Neural progenitor cell (in vitro differentiated cells): ENCODE results near the gene CES1.

ENCODE experiments used
- EZH2 ChIP-seq: fragments of 200-600 bp; sonication (generic); IDR thresholded peaks from 2 replicates; pipeline ENCODE4 v1.6.1; 2017; ENCODE audit warnings: antibody characterized with exemption, mild to moderate bottlenecking, moderate library complexity
- EZH2phosphoT487 ChIP-seq: fragments of 200-600 bp; sonication (generic); IDR thresholded peaks from 2 replicates; pipeline ENCODE4 v1.6.1; 2017; ENCODE audit warnings: antibody characterized with exemption
- TF ChIP-seq, protein P1 (sequence below): fragments of 200-600 bp; sonication (generic); IDR thresholded peaks from 2 replicates; pipeline ENCODE4 v1.5.1; 2017; ENCODE audit warnings: antibody characterized with exemption, mild to moderate bottlenecking

DNA sequence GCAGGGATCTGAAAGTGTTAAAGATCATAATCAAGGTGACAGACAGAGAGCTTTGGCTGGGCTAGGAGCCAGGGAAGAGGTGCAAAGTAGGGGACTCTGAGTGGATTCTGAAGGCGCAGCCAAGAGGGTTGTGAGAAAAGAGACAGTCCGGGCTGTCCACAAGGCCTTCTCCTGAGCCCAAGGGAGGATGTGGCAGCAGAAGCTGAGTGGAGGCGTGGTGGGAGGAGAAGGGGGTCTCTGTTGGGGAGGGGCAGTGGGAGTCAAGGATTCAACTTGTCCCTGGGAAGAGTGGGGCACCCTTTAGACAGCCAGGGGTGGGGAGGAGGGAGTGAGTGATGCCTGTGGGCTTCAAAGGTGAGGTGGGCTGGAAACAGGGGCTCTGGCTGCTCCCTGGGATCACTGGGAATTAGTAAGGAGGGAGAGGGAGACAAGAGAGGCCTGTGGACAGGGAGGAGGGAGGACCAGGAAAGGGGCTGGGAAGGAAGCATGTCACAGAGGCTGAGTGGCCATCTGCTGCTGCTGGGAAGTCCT is 10.6 kb downstream of the CES1 start:
- TF ChIP-seq, protein P1, sequence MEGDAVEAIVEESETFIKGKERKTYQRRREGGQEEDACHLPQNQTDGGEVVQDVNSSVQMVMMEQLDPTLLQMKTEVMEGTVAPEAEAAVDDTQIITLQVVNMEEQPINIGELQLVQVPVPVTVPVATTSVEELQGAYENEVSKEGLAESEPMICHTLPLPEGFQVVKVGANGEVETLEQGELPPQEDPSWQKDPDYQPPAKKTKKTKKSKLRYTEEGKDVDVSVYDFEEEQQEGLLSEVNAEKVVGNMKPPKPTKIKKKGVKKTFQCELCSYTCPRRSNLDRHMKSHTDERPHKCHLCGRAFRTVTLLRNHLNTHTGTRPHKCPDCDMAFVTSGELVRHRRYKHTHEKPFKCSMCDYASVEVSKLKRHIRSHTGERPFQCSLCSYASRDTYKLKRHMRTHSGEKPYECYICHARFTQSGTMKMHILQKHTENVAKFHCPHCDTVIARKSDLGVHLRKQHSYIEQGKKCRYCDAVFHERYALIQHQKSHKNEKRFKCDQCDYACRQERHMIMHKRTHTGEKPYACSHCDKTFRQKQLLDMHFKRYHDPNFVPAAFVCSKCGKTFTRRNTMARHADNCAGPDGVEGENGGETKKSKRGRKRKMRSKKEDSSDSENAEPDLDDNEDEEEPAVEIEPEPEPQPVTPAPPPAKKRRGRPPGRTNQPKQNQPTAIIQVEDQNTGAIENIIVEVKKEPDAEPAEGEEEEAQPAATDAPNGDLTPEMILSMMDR, result no peak
- TF ChIP-seq EZH2 (no peak), EZH2phosphoT487 (no peak)
